WTC11 (cell line): ENCODE data around the gene ATF3. TPM values are rescaled to one million over a fixed set of nuclear protein-coding genes. Genes with fewer than 3 reads are reported as not detected.

Source experiments
- ATAC-seq: fragments of 200-7000 bp; cut with Tn5 transposase; 2 replicates; pipeline ENCODE4 v1.10.0; 2021; ENCODE audit warnings: mild to moderate bottlenecking, moderate library complexity
- CTCF ChIA-PET: fragments of 300-600 bp; sonication (Branson Sonifier 250); formaldehyde crosslinking; loops from one replicate; lab custom pipeline; 2021; ENCODE audit warnings: antibody characterized with exemption; lab: Charles Lee
- POLR2A ChIA-PET: fragments of 350-600 bp; sonication (Branson Sonifier 250); formaldehyde crosslinking; loops from one replicate; lab custom pipeline; 2021; ENCODE audit warnings: antibody characterized with exemption; lab: Charles Lee
- DNase-seq: peaks from one replicate; pipeline ENCODE4 v3.0.0; 2021; ENCODE audit warnings: low spot score
- H3K27ac Mint-ChIP-seq: 2 replicates; pipeline ENCODE4 v1.8.0; 2021; ENCODE audit warnings: mixed read lengths
- H3K27me3 Mint-ChIP-seq: 2 replicates; pipeline ENCODE4 v1.8.0; 2021; ENCODE audit warnings: low read depth, mild to moderate bottlenecking, moderate library complexity, mixed read lengths
- H3K36me3 Mint-ChIP-seq: 2 replicates; pipeline ENCODE4 v1.8.0; 2021; ENCODE audit warnings: mixed read lengths
- H3K4me1 Mint-ChIP-seq: 2 replicates; pipeline ENCODE4 v1.8.0; 2022; ENCODE audit warnings: mixed read lengths
- H3K4me3 Mint-ChIP-seq: 2 replicates; pipeline ENCODE4 v1.8.0; 2021; ENCODE audit warnings: mild to moderate bottlenecking, moderate library complexity, mixed read lengths
- H3K9me3 Mint-ChIP-seq: 2 replicates; pipeline ENCODE4 v1.8.0; 2021; ENCODE audit warnings: mixed read lengths
- CBFB ChIP-seq: sonication (generic); formaldehyde crosslinking; IDR thresholded peaks from 2 replicates; pipeline ENCODE4 v1.8.1; 2022; ENCODE audit warnings: mild to moderate bottlenecking, low read depth, missing genetic modification reagents
- CREB1 ChIP-seq: sonication (generic); formaldehyde crosslinking; IDR thresholded peaks from 2 replicates; pipeline ENCODE4 v1.8.0; 2023; ENCODE audit warnings: mild to moderate bottlenecking, missing genetic modification reagents
- CTCF ChIP-seq: fragments of 200-600 bp; IDR thresholded peaks from 2 replicates; pipeline ENCODE4 v1.8.0; 2022; ENCODE audit warnings: antibody characterized with exemption
- ELF4 ChIP-seq: sonication (generic); formaldehyde crosslinking; IDR thresholded peaks from 2 replicates; pipeline ENCODE4 v1.8.1; 2022; ENCODE audit warnings: low read depth, mild to moderate bottlenecking, moderate library complexity, missing genetic modification reagents
- EMX1 ChIP-seq: fragments of 250-450 bp; sonication (Bioruptor Pico); IDR thresholded peaks from 2 replicates; pipeline ENCODE4 v1.8.0; 2021; ENCODE audit warnings: mild to moderate bottlenecking
- ETV6 ChIP-seq: sonication (generic); formaldehyde crosslinking; IDR thresholded peaks from 2 replicates; pipeline ENCODE4 v1.8.1; 2022; ENCODE audit warnings: mild to moderate bottlenecking, missing genetic modification reagents
- GABPB1 ChIP-seq: sonication (generic); formaldehyde crosslinking; IDR thresholded peaks from 2 replicates; pipeline ENCODE4 v1.8.1; 2023; ENCODE audit warnings: mild to moderate bottlenecking, missing genetic modification reagents
- GTF2I ChIP-seq: fragments of 250-450 bp; sonication (Bioruptor Pico); conservative IDR thresholded peaks from 2 replicates; pipeline ENCODE4 v1.4.0; 2021; ENCODE audit warnings: mild to moderate bottlenecking
- MXD4 ChIP-seq: fragments of 250-450 bp; sonication (Bioruptor Pico); IDR thresholded peaks from 2 replicates; pipeline ENCODE4 v1.8.0; 2021; ENCODE audit warnings: mild to moderate bottlenecking, moderate library complexity, borderline replicate concordance
- NFE2L1 ChIP-seq: sonication (generic); formaldehyde crosslinking; IDR thresholded peaks from 2 replicates; pipeline ENCODE4 v1.8.1; 2023; ENCODE audit warnings: missing genetic modification reagents
- SOX15 ChIP-seq: fragments of 250-450 bp; sonication (Bioruptor Pico); IDR thresholded peaks from 2 replicates; pipeline ENCODE4 v1.9.0; 2021; ENCODE audit warnings: mild to moderate bottlenecking
- SP1 ChIP-seq: sonication (generic); formaldehyde crosslinking; conservative IDR thresholded peaks from 2 replicates; pipeline ENCODE4 v1.8.1; 2022; ENCODE audit warnings: missing genetic modification reagents
- ZNF138 ChIP-seq: sonication (generic); formaldehyde crosslinking; conservative IDR thresholded peaks from 2 replicates; pipeline ENCODE4 v1.8.1; 2022; ENCODE audit warnings: mild to moderate bottlenecking, moderate library complexity, missing genetic modification reagents
- ZNF219 ChIP-seq: sonication (generic); formaldehyde crosslinking; IDR thresholded peaks from 2 replicates; pipeline ENCODE4 v1.8.0; 2023; ENCODE audit warnings: missing genetic modification reagents, mild to moderate bottlenecking, borderline replicate concordance
- ZNF232 ChIP-seq: sonication (generic); formaldehyde crosslinking; IDR thresholded peaks from 2 replicates; pipeline ENCODE4 v1.8.0; 2022; ENCODE audit warnings: mild to moderate bottlenecking, missing genetic modification reagents
- ZNF281 ChIP-seq: sonication (generic); formaldehyde crosslinking; IDR thresholded peaks from 2 replicates; pipeline ENCODE4 v1.8.0; 2023; ENCODE audit warnings: mild to moderate bottlenecking, missing genetic modification reagents
- ZNF396 ChIP-seq: fragments of 250-450 bp; sonication (Bioruptor Pico); IDR thresholded peaks from 2 replicates; pipeline ENCODE4 v1.8.0; 2021; ENCODE audit warnings: mild to moderate bottlenecking, moderate library complexity, borderline replicate concordance
- ZNF671 ChIP-seq: fragments of 250-450 bp; sonication (Bioruptor Pico); IDR thresholded peaks from 2 replicates; pipeline ENCODE4 v1.8.0; 2021; ENCODE audit warnings: mild to moderate bottlenecking
- ZSCAN18 ChIP-seq: fragments of 250-450 bp; sonication (Bioruptor Pico); IDR thresholded peaks from 2 replicates; pipeline ENCODE4 v2.1.2; 2022; ENCODE audit warnings: mild to moderate bottlenecking, moderate library complexity
- total RNA-seq: library from RNA; stranded (reverse); gene quantifications from 3 replicates; pipeline ENCODE4 v1.2.3, GENCODE V29; 2021
- TF ChIP-seq, protein P1 (sequence below): fragments of 250-450 bp; sonication (Bioruptor Pico); IDR thresholded peaks from 2 replicates; pipeline ENCODE4 v1.9.0; 2021; ENCODE audit warnings: mild to moderate bottlenecking, borderline replicate concordance
- TF ChIP-seq, protein P2 (sequence below): sonication (generic); formaldehyde crosslinking; IDR thresholded peaks from 2 replicates; pipeline ENCODE4 v1.8.1; 2023; ENCODE audit warnings: mild to moderate bottlenecking, moderate library complexity, missing genetic modification reagents
- TF ChIP-seq, protein P3 (sequence below): fragments of 250-450 bp; sonication (Bioruptor Pico); IDR thresholded peaks from 2 replicates; pipeline ENCODE4 v1.8.0; 2021; ENCODE audit warnings: mild to moderate bottlenecking
- TF ChIP-seq, protein P4 (sequence below): sonication (generic); formaldehyde crosslinking; IDR thresholded peaks from 2 replicates; pipeline ENCODE4 v1.8.1; 2023; ENCODE audit warnings: mild to moderate bottlenecking, missing genetic modification reagents, moderate library complexity

ATF3 gene
- total RNA-seq, 1 experiment from 2014 or later = 19.4 TPM

DNA sequence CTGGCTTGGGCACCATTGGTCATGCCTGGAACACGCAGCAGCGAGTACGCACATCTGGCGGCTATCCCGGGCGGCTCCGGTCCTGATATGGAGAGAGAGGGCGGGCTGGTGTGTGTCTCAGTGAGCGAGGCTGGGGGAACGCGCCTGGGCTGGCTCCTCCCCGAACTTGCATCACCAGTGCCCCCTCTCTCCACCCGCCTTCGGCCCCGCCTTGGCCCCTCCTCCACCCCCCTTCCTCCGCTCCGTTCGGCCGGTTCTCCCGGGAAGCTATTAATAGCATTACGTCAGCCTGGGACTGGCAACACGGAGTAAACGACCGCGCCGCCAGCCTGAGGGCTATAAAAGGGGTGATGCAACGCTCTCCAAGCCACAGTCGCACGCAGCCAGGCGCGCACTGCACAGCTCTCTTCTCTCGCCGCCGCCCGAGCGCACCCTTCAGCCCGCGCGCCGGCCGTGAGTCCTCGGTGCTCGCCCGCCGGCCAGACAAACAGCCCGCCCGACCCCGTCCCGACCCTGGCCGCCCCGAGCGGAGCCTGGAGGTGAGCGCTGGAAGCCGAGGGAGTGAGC lies at the start of gene ATF3 (continued):
- TF ChIP-seq, protein P1, sequence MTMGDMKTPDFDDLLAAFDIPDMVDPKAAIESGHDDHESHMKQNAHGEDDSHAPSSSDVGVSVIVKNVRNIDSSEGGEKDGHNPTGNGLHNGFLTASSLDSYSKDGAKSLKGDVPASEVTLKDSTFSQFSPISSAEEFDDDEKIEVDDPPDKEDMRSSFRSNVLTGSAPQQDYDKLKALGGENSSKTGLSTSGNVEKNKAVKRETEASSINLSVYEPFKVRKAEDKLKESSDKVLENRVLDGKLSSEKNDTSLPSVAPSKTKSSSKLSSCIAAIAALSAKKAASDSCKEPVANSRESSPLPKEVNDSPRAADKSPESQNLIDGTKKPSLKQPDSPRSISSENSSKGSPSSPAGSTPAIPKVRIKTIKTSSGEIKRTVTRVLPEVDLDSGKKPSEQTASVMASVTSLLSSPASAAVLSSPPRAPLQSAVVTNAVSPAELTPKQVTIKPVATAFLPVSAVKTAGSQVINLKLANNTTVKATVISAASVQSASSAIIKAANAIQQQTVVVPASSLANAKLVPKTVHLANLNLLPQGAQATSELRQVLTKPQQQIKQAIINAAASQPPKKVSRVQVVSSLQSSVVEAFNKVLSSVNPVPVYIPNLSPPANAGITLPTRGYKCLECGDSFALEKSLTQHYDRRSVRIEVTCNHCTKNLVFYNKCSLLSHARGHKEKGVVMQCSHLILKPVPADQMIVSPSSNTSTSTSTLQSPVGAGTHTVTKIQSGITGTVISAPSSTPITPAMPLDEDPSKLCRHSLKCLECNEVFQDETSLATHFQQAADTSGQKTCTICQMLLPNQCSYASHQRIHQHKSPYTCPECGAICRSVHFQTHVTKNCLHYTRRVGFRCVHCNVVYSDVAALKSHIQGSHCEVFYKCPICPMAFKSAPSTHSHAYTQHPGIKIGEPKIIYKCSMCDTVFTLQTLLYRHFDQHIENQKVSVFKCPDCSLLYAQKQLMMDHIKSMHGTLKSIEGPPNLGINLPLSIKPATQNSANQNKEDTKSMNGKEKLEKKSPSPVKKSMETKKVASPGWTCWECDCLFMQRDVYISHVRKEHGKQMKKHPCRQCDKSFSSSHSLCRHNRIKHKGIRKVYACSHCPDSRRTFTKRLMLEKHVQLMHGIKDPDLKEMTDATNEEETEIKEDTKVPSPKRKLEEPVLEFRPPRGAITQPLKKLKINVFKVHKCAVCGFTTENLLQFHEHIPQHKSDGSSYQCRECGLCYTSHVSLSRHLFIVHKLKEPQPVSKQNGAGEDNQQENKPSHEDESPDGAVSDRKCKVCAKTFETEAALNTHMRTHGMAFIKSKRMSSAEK (CRISPR knock-in tag) = no peak
- TF ChIP-seq CREB1 (CRISPR knock-in tag) (no peak), ELF4 (0 out of 2 replicates have a peak, but pooled peaks have one; percentile 37), ZNF396 (no peak), GTF2I (no peak), ETV6 (CRISPR knock-in tag) (peak; percentile 66; the same call in 1 of the 2 replicates), ZNF138 (CRISPR knock-in tag) (no peak), MXD4 (CRISPR knock-in tag) (no peak), ZNF671 (0 out of 2 replicates have a peak, but pooled peaks have one; percentile 49), NFE2L1 (CRISPR knock-in tag) (no peak; the same call in 1 of the 2 replicates), ZNF219 (no peak), SOX15 (no peak)
- TF ChIP-seq, protein P2, sequence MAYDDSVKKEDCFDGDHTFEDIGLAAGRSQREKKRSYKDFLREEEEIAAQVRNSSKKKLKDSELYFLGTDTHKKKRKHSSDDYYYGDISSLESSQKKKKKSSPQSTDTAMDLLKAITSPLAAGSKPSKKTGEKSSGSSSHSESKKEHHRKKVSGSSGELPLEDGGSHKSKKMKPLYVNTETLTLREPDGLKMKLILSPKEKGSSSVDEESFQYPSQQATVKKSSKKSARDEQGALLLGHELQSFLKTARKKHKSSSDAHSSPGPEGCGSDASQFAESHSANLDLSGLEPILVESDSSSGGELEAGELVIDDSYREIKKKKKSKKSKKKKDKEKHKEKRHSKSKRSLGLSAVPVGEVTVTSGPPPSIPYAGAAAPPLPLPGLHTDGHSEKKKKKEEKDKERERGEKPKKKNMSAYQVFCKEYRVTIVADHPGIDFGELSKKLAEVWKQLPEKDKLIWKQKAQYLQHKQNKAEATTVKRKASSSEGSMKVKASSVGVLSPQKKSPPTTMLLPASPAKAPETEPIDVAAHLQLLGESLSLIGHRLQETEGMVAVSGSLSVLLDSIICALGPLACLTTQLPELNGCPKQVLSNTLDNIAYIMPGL = no peak; the same call in 1 of the 2 replicates
- TF ChIP-seq, protein P3, sequence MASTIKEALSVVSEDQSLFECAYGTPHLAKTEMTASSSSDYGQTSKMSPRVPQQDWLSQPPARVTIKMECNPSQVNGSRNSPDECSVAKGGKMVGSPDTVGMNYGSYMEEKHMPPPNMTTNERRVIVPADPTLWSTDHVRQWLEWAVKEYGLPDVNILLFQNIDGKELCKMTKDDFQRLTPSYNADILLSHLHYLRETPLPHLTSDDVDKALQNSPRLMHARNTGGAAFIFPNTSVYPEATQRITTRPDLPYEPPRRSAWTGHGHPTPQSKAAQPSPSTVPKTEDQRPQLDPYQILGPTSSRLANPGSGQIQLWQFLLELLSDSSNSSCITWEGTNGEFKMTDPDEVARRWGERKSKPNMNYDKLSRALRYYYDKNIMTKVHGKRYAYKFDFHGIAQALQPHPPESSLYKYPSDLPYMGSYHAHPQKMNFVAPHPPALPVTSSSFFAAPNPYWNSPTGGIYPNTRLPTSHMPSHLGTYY (CRISPR knock-in tag) = no peak

DNA sequence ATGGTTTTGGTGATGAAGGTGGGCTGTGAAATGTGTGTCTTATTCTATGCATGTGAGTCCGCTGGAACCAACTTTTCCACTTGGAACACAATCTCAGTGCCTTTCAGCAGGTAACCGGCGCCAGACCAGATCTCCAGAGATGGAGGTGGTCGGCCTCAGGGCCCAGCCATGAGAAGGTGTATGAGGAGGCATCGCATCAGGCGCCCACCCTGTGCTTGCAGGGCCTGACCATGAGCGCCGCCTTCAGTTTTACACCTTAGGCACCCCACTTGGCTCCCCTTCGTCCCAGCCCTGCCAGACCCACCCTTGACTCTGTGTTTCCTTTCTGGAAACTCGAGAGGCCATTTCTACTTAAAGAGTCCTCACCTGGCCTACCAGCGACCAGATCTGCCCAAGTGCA lies 48.6 kb upstream of the ATF3 start:
- peaks cover 13% of the 10 kb centered on the region; the same call in 1 of the 2 replicates for H3K9me3 Mint-ChIP-seq
- H3K27me3 Mint-ChIP-seq = peaks cover 21% of the 10 kb centered on the region
- H3K4me3 Mint-ChIP-seq = peak overlapping the region; percentile 68; the same call in 1 of the 2 replicates
- H3K36me3 Mint-ChIP-seq = no peaks in the 10 kb centered on the region; the same call in 1 of the 2 replicates
- ChIA-PET POLR2A (no interaction called here), CTCF (interaction anchor here (1.9 to 2.6 kb wide), 2 partner anchors 104 to 105 kb away, joined by 9 read pairs; no protein-coding TSS in a partner anchor)
- DNase-seq = no peak
- ATAC-seq = no peak
- H3K4me1 Mint-ChIP-seq = peaks cover 12% of the 10 kb centered on the region
- 0 out of 2 replicates have a peak overlapping the region, but pooled peaks have one; percentile 98 for H3K27ac Mint-ChIP-seq
- TF ChIP-seq, protein P4, sequence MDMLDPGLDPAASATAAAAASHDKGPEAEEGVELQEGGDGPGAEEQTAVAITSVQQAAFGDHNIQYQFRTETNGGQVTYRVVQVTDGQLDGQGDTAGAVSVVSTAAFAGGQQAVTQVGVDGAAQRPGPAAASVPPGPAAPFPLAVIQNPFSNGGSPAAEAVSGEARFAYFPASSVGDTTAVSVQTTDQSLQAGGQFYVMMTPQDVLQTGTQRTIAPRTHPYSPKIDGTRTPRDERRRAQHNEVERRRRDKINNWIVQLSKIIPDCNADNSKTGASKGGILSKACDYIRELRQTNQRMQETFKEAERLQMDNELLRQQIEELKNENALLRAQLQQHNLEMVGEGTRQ (CRISPR knock-in tag) = no peak
- TF ChIP-seq EMX1 (CRISPR knock-in tag) (no peak), CBFB (CRISPR knock-in tag) (no peak), GABPB1 (CRISPR knock-in tag) (no peak), ZNF671 (no peak), CTCF (no peak), ZNF281 (no peak), ZSCAN18 (CRISPR knock-in tag) (no peak), SP1 (CRISPR knock-in tag) (no peak), CREB1 (CRISPR knock-in tag) (no peak), ZNF232 (CRISPR knock-in tag) (no peak), ZNF219 (no peak)
